IMR-90 (cell line): ENCODE results near the gene GBP7. TPM values are rescaled to one million over a fixed set of nuclear protein-coding genes. Genes with fewer than 3 reads are reported as not detected.

Source experiments
- ATAC-seq: fragments of 200-7000 bp; cut with Tn5 transposase; 2 replicates; pipeline ENCODE4 v1.9.1; 2020; ENCODE audit warnings: low read depth, mild to moderate bottlenecking, moderate library complexity
- BruUV-seq: library from RNA; stranded (reverse); fragments of 400-500 nt; replicated peaks from 2 replicates; lab custom pipeline; 2021; lab: Mats Ljungman, UMichigan
- CTCF ChIA-PET: fragments of 300-600 bp; formaldehyde crosslinking; extraction: SDS; loops from one replicate; lab custom pipeline; 2021; ENCODE audit warnings: antibody characterized with exemption; lab: Yijun Ruan, JAX
- POLR2A ChIA-PET: fragments of 300-600 bp; sonication (Branson Sonifier 250); formaldehyde crosslinking; loops from one replicate; lab custom pipeline; 2022; ENCODE audit warnings: antibody characterized with exemption; ENCODE audit not compliant: unreplicated experiment; lab: Charles Lee
- DNase-seq: peaks from one replicate; pipeline ENCODE4 v3.0.0; 2013
- H2AFZ ChIP-seq: replicated peaks from 2 replicates; pipeline ENCODE3; 2013; ENCODE audit warnings: low read length, mild to moderate bottlenecking; ENCODE audit not compliant: poor library complexity
- H2AK5ac ChIP-seq: 2 replicates; pipeline ENCODE4 v1.6.1; 2013; ENCODE audit warnings: low read depth, low read length, inconsistent platforms
- H2AK9ac ChIP-seq: replicated peaks from 2 replicates; pipeline ENCODE3; 2013; ENCODE audit warnings: mild to moderate bottlenecking, low read depth, low read length, moderate library complexity; ENCODE audit not compliant: poor library complexity
- H2BK120ac ChIP-seq: 2 replicates; pipeline ENCODE4 v1.6.1; 2013; ENCODE audit warnings: low read depth, low read length, inconsistent platforms
- H2BK15ac ChIP-seq: 3 replicates; pipeline ENCODE4 v1.6.1; 2013; ENCODE audit warnings: low read depth, low read length, inconsistent platforms
- H2BK20ac ChIP-seq: 2 replicates; pipeline ENCODE4 v1.6.1; 2013; ENCODE audit warnings: low read depth, mild to moderate bottlenecking, inconsistent platforms, low read length, moderate library complexity
- H2BK5ac ChIP-seq: 2 replicates; pipeline ENCODE4 v1.6.1; 2013; ENCODE audit warnings: mild to moderate bottlenecking, low read depth, low read length, inconsistent platforms; ENCODE audit not compliant: poor library complexity, severe bottlenecking
- H3K14ac ChIP-seq: replicated peaks from 2 replicates; pipeline ENCODE4 v1.6.1; 2013; ENCODE audit warnings: low read depth, low read length, inconsistent platforms
- H3K18ac ChIP-seq: 2 replicates; pipeline ENCODE4 v1.6.1; 2013; ENCODE audit warnings: low read depth, low read length, control low read depth
- H3K23ac ChIP-seq: 2 replicates; pipeline ENCODE4 v1.6.1; 2013; ENCODE audit warnings: low read depth, low read length, inconsistent platforms
- H3K27ac ChIP-seq: 2 replicates; pipeline ENCODE4 v1.5.1; 2013; ENCODE audit warnings: mild to moderate bottlenecking, control low read depth, low read length; ENCODE audit not compliant: insufficient read depth
- H3K27me3 ChIP-seq: 2 replicates; pipeline ENCODE4 v1.6.1; 2013; ENCODE audit warnings: low read length; ENCODE audit not compliant: control insufficient read depth, insufficient read depth
- H3K36me3 ChIP-seq: 2 replicates; pipeline ENCODE4 v1.6.1; 2013; ENCODE audit warnings: low read length, mixed read lengths; ENCODE audit not compliant: control insufficient read depth, insufficient read depth
- H3K4ac ChIP-seq: 2 replicates; pipeline ENCODE4 v1.6.1; 2013; ENCODE audit warnings: low read depth, low read length, inconsistent platforms
- H3K4me1 ChIP-seq: 2 replicates; pipeline ENCODE4 v1.6.1; 2013; ENCODE audit warnings: low read length, mixed read lengths; ENCODE audit not compliant: control insufficient read depth, insufficient read depth
- H3K4me2 ChIP-seq: 2 replicates; pipeline ENCODE4 v1.6.1; 2013; ENCODE audit warnings: low read depth, mild to moderate bottlenecking, control low read depth, low read length, moderate library complexity
- H3K4me3 ChIP-seq: 2 replicates; pipeline ENCODE4 v1.5.1; 2013; ENCODE audit warnings: low read depth, mild to moderate bottlenecking, control low read depth, low read length, moderate library complexity; ENCODE audit not compliant: insufficient read depth
- H3K56ac ChIP-seq: 2 replicates; pipeline ENCODE4 v1.6.1; 2013; ENCODE audit warnings: low read length, inconsistent platforms; ENCODE audit not compliant: insufficient read depth; ENCODE audit errors: extremely low read depth
- H3K79me1 ChIP-seq, 2 experiments: 2 replicates each; pipeline ENCODE4 v1.6.1; 2013; ENCODE audit warnings: low read length in 2 of 2, inconsistent platforms in 1 of 2, low read depth in 1 of 2
- H3K9ac ChIP-seq: 2 replicates; pipeline ENCODE4 v1.6.1; 2013; ENCODE audit warnings: low read depth, low read length, control low read depth
- H3K9me1 ChIP-seq: 2 replicates; pipeline ENCODE4 v1.6.1; 2013; ENCODE audit warnings: low read length, inconsistent platforms; ENCODE audit not compliant: insufficient read depth
- H3K9me3 ChIP-seq: 2 replicates; pipeline ENCODE4 v1.6.1; 2013; ENCODE audit warnings: low read length; ENCODE audit not compliant: control insufficient read depth, insufficient read depth
- H4K20me1 ChIP-seq: 2 replicates; pipeline ENCODE4 v1.6.1; 2013; ENCODE audit warnings: low read length, inconsistent platforms; ENCODE audit not compliant: insufficient read depth
- H4K5ac ChIP-seq: 2 replicates; pipeline ENCODE4 v1.6.1; 2013; ENCODE audit warnings: mild to moderate bottlenecking, low read depth, low read length, control low read depth
- H4K8ac ChIP-seq, 2 experiments: 2 replicates each; pipeline ENCODE4 v1.6.1; 2013; ENCODE audit warnings: low read depth in 2 of 2, low read length in 2 of 2, control low read depth in 1 of 2, inconsistent platforms in 1 of 2
- H4K91ac ChIP-seq: 2 replicates; pipeline ENCODE4 v1.6.1; 2013; ENCODE audit warnings: low read depth, low read length, inconsistent platforms; ENCODE audit not compliant: insufficient read depth
- BHLHE40 ChIP-seq: fragments of 150-350 bp; IDR thresholded peaks from 2 replicates; pipeline ENCODE4 v1.6.1; 2016; ENCODE audit warnings: mild to moderate bottlenecking, low read depth, low read length
- CEBPB ChIP-seq: IDR thresholded peaks from 2 replicates; pipeline ENCODE4 v1.6.1; 2012; ENCODE audit warnings: low read depth, low read length, improper control_type of control experiment
- CHD1 ChIP-seq: IDR thresholded peaks from 2 replicates; pipeline ENCODE4 v1.6.1; 2012; ENCODE audit warnings: low read depth, low read length, improper control_type of control experiment
- CTCF ChIP-seq: conservative IDR thresholded peaks from 2 replicates; pipeline ENCODE4 v1.5.1; 2012; ENCODE audit warnings: mild to moderate bottlenecking, low read depth, low read length, improper control_type of control experiment
- ELK1 ChIP-seq: fragments of 150-350 bp; IDR thresholded peaks from 2 replicates; pipeline ENCODE4 v1.6.1; 2016; ENCODE audit warnings: low read depth, mild to moderate bottlenecking, low read length, moderate library complexity, borderline replicate concordance
- FOS ChIP-seq: fragments of 150-350 bp; IDR thresholded peaks from 2 replicates; pipeline ENCODE4 v1.6.1; 2016; ENCODE audit warnings: low read depth, low read length
- MAZ ChIP-seq: IDR thresholded peaks from 2 replicates; pipeline ENCODE4 v1.6.1; 2012; ENCODE audit warnings: low read depth, mild to moderate bottlenecking, low read length, improper control_type of control experiment, moderate library complexity, borderline replicate concordance
- NFE2L2 ChIP-seq: fragments of 150-350 bp; IDR thresholded peaks from 2 replicates; pipeline ENCODE4 v1.6.1; 2016; ENCODE audit warnings: low read depth, mild to moderate bottlenecking, low read length
- RFX5 ChIP-seq: IDR thresholded peaks from 2 replicates; pipeline ENCODE4 v1.8.0; 2012; ENCODE audit warnings: low read depth, mild to moderate bottlenecking, low read length, moderate library complexity
- USF2 ChIP-seq: fragments of 150-350 bp; IDR thresholded peaks from 2 replicates; pipeline ENCODE4 v1.6.1; 2017; ENCODE audit warnings: mild to moderate bottlenecking, antibody characterized with exemption, low read length, low read depth
- WGBS, 2 experiments: methylation state at CpG; one replicate each; pipeline versions ENCODE4 v1.1.5 to v1.1.7; 2013; ENCODE audit warnings: missing lambda C conversion rate in 2 of 2; ENCODE audit not compliant: insufficient read length in 1 of 2; ENCODE audit errors: extremely low coverage in 2 of 2; 5-methylcytosine and 5-hydroxymethylcytosine counted together
- dilution Hi-C: fragments of 300-500 bp; cut with HindIII; formaldehyde crosslinking; loops from one replicate; pipeline ENCODE4 v1.14.3; 2018; ENCODE audit warnings: low sequenced_read_pairs; ENCODE audit not compliant: unreplicated experiment
- in situ Hi-C: fragments of 300-500 bp; cut with MboI; formaldehyde crosslinking; loops from 3 replicates; pipeline ENCODE4 v1.14.3; 2019; ENCODE audit warnings: low sequenced_read_pairs, inconsistent platforms, mixed read lengths
- intact Hi-C: fragments of 100-400 bp; cut with micrococcal nuclease; formaldehyde crosslinking; loops from 2 replicates; pipeline ENCODE4 v1.10.0; 2022
- polyA plus RNA-seq, 3 experiments: library from polyadenylated mRNA; depleted of rRNA; stranded (reverse); fragments of >200 nt; gene quantifications; 2 replicates each; pipeline ENCODE4 v1.2.3, GENCODE V29; 2012; ENCODE audit warnings: low replicate concordance in 1 of 3
- total RNA-seq: library from RNA; depleted of rRNA; stranded (reverse); fragments of >200 nt; gene quantifications from 2 replicates; pipeline ENCODE4 v1.2.3, GENCODE V29; 2012

The GBP7 gene
- total and polyA plus RNA-seq, 2 of the 4 experiments (the other 2 are of a cell fraction), result not detected

GRCh38 chr1:89206373-89206772 is 30.6 kb upstream of the GBP7 start:
- Histone ChIP-seq H3K79me1 (no peaks in the 10 kb centered on the region), H2BK5ac (no peak overlapping the region), H3K18ac (no peak overlapping the region), H3K4me1 (no peaks in the 10 kb centered on the region), H3K27ac (no peak overlapping the region), H3K14ac (no peak overlapping the region), H4K20me1 (no peaks in the 10 kb centered on the region), H3K9me1 (no peaks in the 10 kb centered on the region), H2BK120ac (no peak overlapping the region), H4K5ac (no peak overlapping the region), H2BK15ac (no peak overlapping the region), H2BK20ac (no peak overlapping the region), H4K8ac (no peak overlapping the region), H3K23ac (no peak overlapping the region), H2AK9ac (no peak overlapping the region), H3K36me3 (no peaks in the 10 kb centered on the region), H2AFZ (no peak overlapping the region), H3K56ac (no peak overlapping the region), H3K4ac (no peak overlapping the region), H3K9ac (no peak overlapping the region), H3K4me2 (no peak overlapping the region), H3K9me3 (peaks cover 3% of the 10 kb centered on the region; the same call in 1 of the 2 replicates), H4K91ac (no peak overlapping the region), H2AK5ac (no peak overlapping the region), H3K27me3 (no peaks in the 10 kb centered on the region), H3K4me3 (no peak overlapping the region)
- ATAC-seq, result no peak
- TF ChIP-seq BHLHE40 (no peak), FOS (no peak), CEBPB (no peak), CHD1 (no peak), USF2 (no peak), NFE2L2 (no peak), CTCF (no peak), ELK1 (no peak), RFX5 (no peak), MAZ (no peak)
- dilution Hi-C loops, result no loop called here
- CTCF ChIA-PET, result no interaction called here
- no CpG with 5 or more reads among the region's 3 CpGs for whole genome bisulfite sequencing, 2 experiments
- POLR2A ChIA-PET, result no interaction called here
- BruUV-seq, result no TSS peak
- intact Hi-C loops, result no loop called here
- no peak for DNase-seq
- in situ Hi-C loops, result no loop called here
